UCSD-AML1 (cell line): ENCODE measurements around the gene VPS45.

Source experiments
- DNase-seq: peaks from one replicate; lab custom pipeline; 2025; ENCODE audit not compliant: unreplicated experiment; lab: John Stamatoyannopoulos, UW

The VPS45 gene

GRCh38 chr1:150069923-150070322 is 2.3 kb downstream of the VPS45 start:
- DNase-seq, result no peak

GRCh38 chr1:150072959-150073358 is 5.4 kb downstream of the VPS45 start:
- no peak for DNase-seq

GRCh38 chr1:150073516-150073915 is 5.9 kb downstream of the VPS45 start:
- DNase-seq, result no peak

GRCh38 chr1:150076066-150076465 is 8.5 kb downstream of the VPS45 start:
- no peak for DNase-seq

GRCh38 chr1:150076985-150077384 is 9.4 kb downstream of the VPS45 start:
- DNase-seq, result no peak

- DNase-seq, result no peak
These were observed 13.2 kb downstream of the VPS45 start for GRCh38 chr1:150080784-150081183.

GRCh38 chr1:150082494-150082893 is 14.9 kb downstream of the VPS45 start:
- no peak for DNase-seq

- no peak for DNase-seq
These were observed 16.3 kb downstream of the VPS45 start for GRCh38 chr1:150083907-150084306.

- DNase-seq, result no peak
These were observed 17.8 kb downstream of the VPS45 start for GRCh38 chr1:150085406-150085805.

GRCh38 chr1:150087415-150087814 is 19.8 kb downstream of the VPS45 start:
- DNase-seq, result no peak

GRCh38 chr1:150089846-150090520 is 22.4 kb downstream of the VPS45 start:
- DNase-seq, result no peak

- DNase-seq, result no peak
These were observed 24.7 kb downstream of the VPS45 start for GRCh38 chr1:150092180-150092791.

GRCh38 chr1:150093805-150094204 is 26.2 kb downstream of the VPS45 start:
- DNase-seq, result no peak

GRCh38 chr1:150094734-150095265 is 27.2 kb downstream of the VPS45 start:
- no peak for DNase-seq

GRCh38 chr1:150102986-150103385 is 35.4 kb downstream of the VPS45 start:
- DNase-seq, result no peak

GRCh38 chr1:150106341-150106740 is 38.8 kb downstream of the VPS45 start:
- no peak for DNase-seq

GRCh38 chr1:150109586-150109985 is 42.0 kb downstream of the VPS45 start:
- no peak for DNase-seq

GRCh38 chr1:150110116-150110515 is 42.5 kb downstream of the VPS45 start:
- no peak for DNase-seq

GRCh38 chr1:150111670-150112069 is 44.1 kb downstream of the VPS45 start:
- no peak for DNase-seq

- DNase-seq, result no peak
These were observed 47.5 kb downstream of the VPS45 start for GRCh38 chr1:150115121-150115520.

- no peak for DNase-seq
These were observed 51.1 kb downstream of the VPS45 start for GRCh38 chr1:150118716-150119115.

GRCh38 chr1:150121236-150121862 is 53.8 kb downstream of the VPS45 start:
- DNase-seq, result no peak
